AG04450 (cell line): ENCODE results near the gene IL4R. TPM values are rescaled to one million over a fixed set of nuclear protein-coding genes. Genes with fewer than 3 reads are reported as not detected.

Experiments used
- CTCF ChIA-PET: fragments of 300-600, 350-600 bp; formaldehyde crosslinking; extraction: SDS; loops from one replicate; lab custom pipeline; 2022; ENCODE audit warnings: antibody characterized with exemption, inconsistent platforms; lab: Charles Lee
- POLR2A ChIA-PET: fragments of 350-600 bp; formaldehyde crosslinking; extraction: SDS; loops from one replicate; lab custom pipeline; 2021; ENCODE audit warnings: antibody characterized with exemption, inconsistent platforms; lab: Yijun Ruan, JAX
- DNase-seq: peaks from one replicate; pipeline ENCODE4 v3.0.0-alpha.2; 2011; ENCODE audit warnings: low read depth, low spot score
- H3K27ac ChIP-seq: one replicate; pipeline ENCODE4 v1.5.1; 2012; ENCODE audit warnings: low read depth, low read length, control low read depth
- H3K27me3 ChIP-seq: one replicate; pipeline ENCODE4 v1.6.0; 2012; ENCODE audit warnings: low read length; ENCODE audit not compliant: control insufficient read depth, insufficient read depth
- H3K4me3 ChIP-seq: 2 replicates; pipeline ENCODE4 v1.5.1; 2011; ENCODE audit warnings: mild to moderate bottlenecking, low read depth, low read length, control low read depth
- H3K9me3 ChIP-seq: 2 replicates; pipeline ENCODE4 v1.5.1; 2012; ENCODE audit warnings: low read length; ENCODE audit not compliant: control insufficient read depth, insufficient read depth
- polyA plus RNA-seq: library from polyadenylated mRNA; depleted of rRNA; stranded (reverse); fragments of >200 nt; gene quantifications from 2 replicates; pipeline ENCODE4 v1.2.3, GENCODE V29; 2011
- TF ChIP-seq, protein P1 (sequence below): IDR thresholded peaks from 2 replicates; pipeline ENCODE4 v1.5.1; 2011; ENCODE audit warnings: low read depth, low read length, control low read depth, inconsistent platforms

The IL4R gene
- polyA plus RNA-seq, 1 experiment = 31.1 TPM

DNA sequence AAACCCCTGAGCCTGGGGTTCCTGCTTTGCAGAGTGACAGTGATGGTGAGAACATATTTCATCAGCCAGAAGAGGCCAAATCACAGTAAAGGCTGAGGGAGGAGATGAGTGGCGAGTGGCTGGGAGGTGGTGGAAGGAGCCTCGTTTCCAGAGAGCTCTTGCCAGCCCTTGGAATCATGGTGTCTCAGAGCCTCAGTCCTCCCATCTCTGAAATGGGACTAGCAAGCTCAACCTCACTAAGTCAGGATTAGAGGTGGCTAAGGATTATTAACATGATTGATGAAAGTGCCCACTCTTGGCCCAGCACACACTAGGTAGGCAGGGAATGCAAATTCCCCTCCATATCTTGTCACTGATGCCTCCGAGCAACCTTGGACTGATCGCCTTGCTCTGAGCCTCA lies 43.0 kb downstream of the IL4R start:
- no peak overlapping the region for H3K4me3 ChIP-seq
- peaks cover 7% of the 10 kb centered on the region; the same call in 1 of the 2 replicates for H3K9me3 ChIP-seq
- ChIA-PET POLR2A (no interaction called here), CTCF (interaction anchor here (0.6 to 1.4 kb wide), 4 partner anchors 11 to 202 kb away, joined by 3 to 7 read pairs (median 3); no protein-coding TSS in a partner anchor)
- DNase-seq = no peak
- H3K27me3 ChIP-seq = no peaks in the 10 kb centered on the region
- no peak overlapping the region for H3K27ac ChIP-seq
- TF ChIP-seq, protein P1, sequence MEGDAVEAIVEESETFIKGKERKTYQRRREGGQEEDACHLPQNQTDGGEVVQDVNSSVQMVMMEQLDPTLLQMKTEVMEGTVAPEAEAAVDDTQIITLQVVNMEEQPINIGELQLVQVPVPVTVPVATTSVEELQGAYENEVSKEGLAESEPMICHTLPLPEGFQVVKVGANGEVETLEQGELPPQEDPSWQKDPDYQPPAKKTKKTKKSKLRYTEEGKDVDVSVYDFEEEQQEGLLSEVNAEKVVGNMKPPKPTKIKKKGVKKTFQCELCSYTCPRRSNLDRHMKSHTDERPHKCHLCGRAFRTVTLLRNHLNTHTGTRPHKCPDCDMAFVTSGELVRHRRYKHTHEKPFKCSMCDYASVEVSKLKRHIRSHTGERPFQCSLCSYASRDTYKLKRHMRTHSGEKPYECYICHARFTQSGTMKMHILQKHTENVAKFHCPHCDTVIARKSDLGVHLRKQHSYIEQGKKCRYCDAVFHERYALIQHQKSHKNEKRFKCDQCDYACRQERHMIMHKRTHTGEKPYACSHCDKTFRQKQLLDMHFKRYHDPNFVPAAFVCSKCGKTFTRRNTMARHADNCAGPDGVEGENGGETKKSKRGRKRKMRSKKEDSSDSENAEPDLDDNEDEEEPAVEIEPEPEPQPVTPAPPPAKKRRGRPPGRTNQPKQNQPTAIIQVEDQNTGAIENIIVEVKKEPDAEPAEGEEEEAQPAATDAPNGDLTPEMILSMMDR = no peak

DNA sequence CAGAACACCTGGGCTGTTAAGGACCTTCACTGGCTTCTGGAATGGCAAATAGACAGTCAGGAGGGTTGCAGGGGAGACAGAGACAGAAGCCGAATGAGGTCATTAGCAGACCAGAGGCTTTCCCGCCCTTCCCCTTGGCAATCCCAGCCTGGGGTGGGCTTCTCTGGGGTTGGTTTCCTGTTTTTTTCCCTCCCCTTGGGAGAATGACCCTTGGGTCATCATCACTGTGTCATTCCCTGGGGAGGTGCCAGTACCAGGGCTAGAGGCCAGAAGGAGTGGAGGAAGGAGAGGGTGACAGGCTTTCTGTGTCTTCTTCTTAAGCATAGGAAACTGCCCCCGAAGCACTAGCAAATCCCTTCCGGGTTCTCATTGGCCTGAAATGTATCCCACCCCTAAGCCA lies 45.3 kb downstream of the IL4R start:
- DNase-seq = no peak
- Histone ChIP-seq H3K4me3 (no peak overlapping the region), H3K27me3 (no peaks in the 10 kb centered on the region), H3K9me3 (peaks cover 7% of the 10 kb centered on the region), H3K27ac (no peak overlapping the region)
- ChIA-PET POLR2A (no interaction called here), CTCF (interaction anchor here (0.6 kb wide), 1 partner anchor 9 kb away, joined by 3 read pairs; no protein-coding TSS in a partner anchor)
- TF ChIP-seq, protein P1 = no peak

DNA sequence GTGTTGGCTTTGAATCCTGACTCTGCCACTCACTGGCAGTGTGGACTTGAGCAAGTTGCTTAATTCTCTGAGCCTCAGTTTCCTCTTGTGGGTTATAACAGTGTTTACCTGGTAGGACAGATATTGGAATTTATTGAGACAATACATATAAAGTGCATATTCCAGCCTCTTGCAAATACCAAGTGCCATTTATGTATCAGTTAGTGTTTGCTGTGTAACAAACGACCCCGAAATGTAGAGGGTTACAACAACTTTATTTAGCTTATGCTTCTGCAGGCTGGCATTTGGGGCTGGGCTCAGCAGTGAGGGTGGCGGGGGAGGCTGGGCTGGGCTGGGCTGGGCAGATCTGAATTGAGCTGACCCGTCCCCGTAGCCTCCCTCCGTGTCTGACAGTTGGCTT lies 45.8 kb downstream of the IL4R start:
- CTCF ChIA-PET = interaction anchor here (0.6 to 3.7 kb wide), 2 partner anchors 8 to 125 kb away, joined by 3 to 15 read pairs; no protein-coding TSS in a partner anchor
- POLR2A ChIA-PET = no interaction called here
- Histone ChIP-seq H3K4me3 (no peak overlapping the region), H3K27ac (no peak overlapping the region), H3K9me3 (peaks cover 7% of the 10 kb centered on the region), H3K27me3 (no peaks in the 10 kb centered on the region)
- no peak for DNase-seq
- TF ChIP-seq, protein P1 = no peak

DNA sequence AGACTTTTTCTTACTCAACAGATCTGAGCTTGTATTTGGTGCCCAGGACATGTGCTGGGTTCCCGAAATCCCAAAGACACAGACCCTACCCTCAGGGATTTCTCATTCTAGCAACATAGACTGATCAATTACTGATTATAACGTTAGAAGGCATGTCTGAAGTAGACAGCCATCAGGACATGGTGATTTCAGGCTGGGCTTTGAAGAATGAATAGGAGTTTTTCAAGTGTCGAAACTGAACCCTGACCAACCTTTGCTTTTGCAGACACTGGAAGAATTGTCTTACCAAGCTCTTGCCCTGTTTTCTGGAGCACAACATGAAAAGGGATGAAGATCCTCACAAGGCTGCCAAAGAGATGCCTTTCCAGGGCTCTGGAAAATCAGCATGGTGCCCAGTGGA lies 48.2 kb downstream of the IL4R start:
- no peak for DNase-seq
- peaks cover 7% of the 10 kb centered on the region for H3K9me3 ChIP-seq
- no peak overlapping the region for H3K4me3 ChIP-seq
- H3K27ac ChIP-seq = no peak overlapping the region
- no peaks in the 10 kb centered on the region for H3K27me3 ChIP-seq
- TF ChIP-seq, protein P1 = no peak
- POLR2A ChIA-PET = interaction anchor here (0.7 kb wide), 1 partner anchor 135 kb away, joined by 3 read pairs; no protein-coding TSS in a partner anchor
- CTCF ChIA-PET = interaction anchor here (0.9 to 3.7 kb wide), 2 partner anchors 127 to 206 kb away, joined by 5 to 15 read pairs; no protein-coding TSS in a partner anchor

DNA sequence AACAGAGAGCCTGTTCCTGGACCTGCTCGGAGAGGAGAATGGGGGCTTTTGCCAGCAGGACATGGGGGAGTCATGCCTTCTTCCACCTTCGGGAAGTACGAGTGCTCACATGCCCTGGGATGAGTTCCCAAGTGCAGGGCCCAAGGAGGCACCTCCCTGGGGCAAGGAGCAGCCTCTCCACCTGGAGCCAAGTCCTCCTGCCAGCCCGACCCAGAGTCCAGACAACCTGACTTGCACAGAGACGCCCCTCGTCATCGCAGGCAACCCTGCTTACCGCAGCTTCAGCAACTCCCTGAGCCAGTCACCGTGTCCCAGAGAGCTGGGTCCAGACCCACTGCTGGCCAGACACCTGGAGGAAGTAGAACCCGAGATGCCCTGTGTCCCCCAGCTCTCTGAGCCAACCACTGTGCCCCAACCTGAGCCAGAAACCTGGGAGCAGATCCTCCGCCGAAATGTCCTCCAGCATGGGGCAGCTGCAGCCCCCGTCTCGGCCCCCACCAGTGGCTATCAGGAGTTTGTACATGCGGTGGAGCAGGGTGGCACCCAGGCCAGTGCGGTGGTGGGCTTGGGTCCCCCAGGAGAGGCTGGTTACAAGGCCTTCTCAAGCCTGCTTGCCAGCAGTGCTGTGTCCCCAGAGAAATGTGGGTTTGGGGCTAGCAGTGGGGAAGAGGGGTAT lies 48.9 kb downstream of the IL4R start:
- Histone ChIP-seq H3K27ac (no peak overlapping the region), H3K27me3 (no peaks in the 10 kb centered on the region), H3K4me3 (no peak overlapping the region), H3K9me3 (peaks cover 7% of the 10 kb centered on the region)
- POLR2A ChIA-PET = no interaction called here
- CTCF ChIA-PET = interaction anchor here (3.7 kb wide), 1 partner anchor 128 kb away, joined by 15 read pairs; no protein-coding TSS in a partner anchor
- TF ChIP-seq, protein P1 = no peak
- no peak for DNase-seq
